Activated T-cell treated with anti-CD3 and anti-CD28 coated beads, Interleukin-2, amount 50 U/mL, for 4 hours (primary cell): ENCODE measurements around the gene APBA1. TPM values are rescaled to one million over a fixed set of nuclear protein-coding genes. Genes with fewer than 3 reads are reported as not detected.
"Not testable (repeated sequence)": the region's sequence is repeated elsewhere in the genome, so short reads cannot be mapped to it uniquely, and the experiment has no call there.

ENCODE experiments used
- ATAC-seq, 2 donors: fragments of 200-7000 bp; cut with Tn5 transposase; one replicate each; pipeline ENCODE4 v1.10.0; 2021
- DNase-seq: peaks from one replicate; pipeline ENCODE4 v3.0.0-alpha.2; 2020
- H3K27me3 Mint-ChIP-seq: one replicate; pipeline ENCODE4 v1.8.0; 2021; ENCODE audit warnings: low read depth, mixed read lengths
- H3K36me3 Mint-ChIP-seq: one replicate; pipeline ENCODE4 v1.8.0; 2022; ENCODE audit warnings: mixed read lengths; ENCODE audit not compliant: insufficient read depth
- H3K4me1 Mint-ChIP-seq: one replicate; pipeline ENCODE4 v1.8.0; 2021; ENCODE audit warnings: low read depth, mixed read lengths
- H3K4me3 Mint-ChIP-seq: one replicate; pipeline ENCODE4 v1.8.0; 2021; ENCODE audit warnings: mild to moderate bottlenecking, moderate library complexity, mixed read lengths
- H3K9me3 Mint-ChIP-seq: one replicate; pipeline ENCODE4 v1.8.0; 2021; ENCODE audit warnings: mixed read lengths
- total RNA-seq, 3 donors: library from RNA; stranded (reverse); gene quantifications; one replicate each; pipeline ENCODE4 v1.2.1, GENCODE V29; 2021

APBA1 gene
- total RNA-seq, 3 donors from 2014 or later = 0.05 to 0.11 (median 0.05) TPM

GRCh38 chr9:69443178-69443577, 229.0 kb downstream of the APBA1 start:
- no peak for ATAC-seq
- no peak for DNase-seq
- Mint-ChIP-seq H3K27me3 (peaks cover 3% of the 10 kb centered on the region), H3K4me3 (no peak overlapping the region), H3K4me1 (peaks cover 17% of the 10 kb centered on the region), H3K9me3 (no peaks in the 10 kb centered on the region), H3K36me3 (no peaks in the 10 kb centered on the region)

- Mint-ChIP-seq H3K27me3 (peaks cover 3% of the 10 kb centered on the region), H3K4me3 (no peak overlapping the region), H3K9me3 (no peaks in the 10 kb centered on the region), H3K4me1 (peaks cover 17% of the 10 kb centered on the region), H3K36me3 (no peaks in the 10 kb centered on the region)
- ATAC-seq (no peak), DNase-seq (no peak)
These were observed 229.7 kb downstream of the APBA1 start for GRCh38 chr9:69442486-69442885.

GRCh38 chr9:69440254-69440955, 231.8 kb downstream of the APBA1 start:
- not testable (repeated sequence) for H3K9me3 Mint-ChIP-seq, DNase-seq, H3K36me3 Mint-ChIP-seq, H3K27me3 Mint-ChIP-seq, ATAC-seq
- peaks cover 17% of the 10 kb centered on the region for H3K4me1 Mint-ChIP-seq
- peak overlapping the region; percentile 43 for H3K4me3 Mint-ChIP-seq

- not testable (repeated sequence) for DNase-seq, H3K36me3 Mint-ChIP-seq, H3K9me3 Mint-ChIP-seq, ATAC-seq, H3K27me3 Mint-ChIP-seq
- Mint-ChIP-seq H3K4me1 (peaks cover 17% of the 10 kb centered on the region), H3K4me3 (peak overlapping the region; percentile 43)
These were observed 232.5 kb downstream of the APBA1 start for GRCh38 chr9:69439654-69440053.

GRCh38 chr9:69433968-69434367, 238.2 kb downstream of the APBA1 start:
- no peak for DNase-seq
- ATAC-seq = no peak
- no peak overlapping the region for H3K4me3 Mint-ChIP-seq
- no peaks in the 10 kb centered on the region for H3K9me3 Mint-ChIP-seq
- H3K4me1 Mint-ChIP-seq = no peaks in the 10 kb centered on the region
- no peaks in the 10 kb centered on the region for H3K36me3 Mint-ChIP-seq
- H3K27me3 Mint-ChIP-seq = no peaks in the 10 kb centered on the region

GRCh38 chr9:69433392-69433791, 238.8 kb downstream of the APBA1 start:
- no peaks in the 10 kb centered on the region for H3K27me3 Mint-ChIP-seq
- H3K9me3 Mint-ChIP-seq = no peaks in the 10 kb centered on the region
- H3K4me3 Mint-ChIP-seq = no peak overlapping the region
- DNase-seq (no peak), ATAC-seq (no peak)
- H3K36me3 Mint-ChIP-seq = no peaks in the 10 kb centered on the region
- no peaks in the 10 kb centered on the region for H3K4me1 Mint-ChIP-seq

- Mint-ChIP-seq H3K4me3 (no peak overlapping the region), H3K9me3 (no peaks in the 10 kb centered on the region), H3K27me3 (no peaks in the 10 kb centered on the region), H3K4me1 (no peaks in the 10 kb centered on the region), H3K36me3 (no peaks in the 10 kb centered on the region)
- DNase-seq = no peak
- no peak for ATAC-seq
These were observed 239.5 kb downstream of the APBA1 start for GRCh38 chr9:69432623-69433022.

- H3K4me1 Mint-ChIP-seq = no peaks in the 10 kb centered on the region
- H3K4me3 Mint-ChIP-seq = no peak overlapping the region
- no peaks in the 10 kb centered on the region for H3K27me3 Mint-ChIP-seq
- H3K36me3 Mint-ChIP-seq = no peaks in the 10 kb centered on the region
- H3K9me3 Mint-ChIP-seq = no peaks in the 10 kb centered on the region
- peak in 1 of 2 donors; percentile 41 for ATAC-seq
- DNase-seq = no peak
These were observed 240.4 kb downstream of the APBA1 start for GRCh38 chr9:69431777-69432176.

- H3K4me3 Mint-ChIP-seq = no peak overlapping the region
- no peaks in the 10 kb centered on the region for H3K27me3 Mint-ChIP-seq
- H3K36me3 Mint-ChIP-seq = no peaks in the 10 kb centered on the region
- no peaks in the 10 kb centered on the region for H3K4me1 Mint-ChIP-seq
- no peak for ATAC-seq
- H3K9me3 Mint-ChIP-seq = no peaks in the 10 kb centered on the region
- no peak for DNase-seq
These were observed 241.0 kb downstream of the APBA1 start for GRCh38 chr9:69431203-69431602.

- H3K27me3 Mint-ChIP-seq = no peaks in the 10 kb centered on the region
- H3K4me1 Mint-ChIP-seq = no peaks in the 10 kb centered on the region
- H3K4me3 Mint-ChIP-seq = no peak overlapping the region
- H3K36me3 Mint-ChIP-seq = no peaks in the 10 kb centered on the region
- DNase-seq (no peak), ATAC-seq (no peak)
- H3K9me3 Mint-ChIP-seq = no peaks in the 10 kb centered on the region
These were observed 242.0 kb downstream of the APBA1 start for GRCh38 chr9:69430206-69430605.

GRCh38 chr9:69429281-69429680, 242.9 kb downstream of the APBA1 start:
- no peaks in the 10 kb centered on the region for H3K4me1 Mint-ChIP-seq
- H3K4me3 Mint-ChIP-seq = no peak overlapping the region
- DNase-seq (no peak), ATAC-seq (no peak)
- H3K27me3 Mint-ChIP-seq = no peaks in the 10 kb centered on the region
- no peaks in the 10 kb centered on the region for H3K9me3 Mint-ChIP-seq
- no peaks in the 10 kb centered on the region for H3K36me3 Mint-ChIP-seq

- H3K4me3 Mint-ChIP-seq = no peak overlapping the region
- no peaks in the 10 kb centered on the region for H3K27me3 Mint-ChIP-seq
- no peak for ATAC-seq
- no peaks in the 10 kb centered on the region for H3K4me1 Mint-ChIP-seq
- H3K36me3 Mint-ChIP-seq = no peaks in the 10 kb centered on the region
- no peak for DNase-seq
- no peaks in the 10 kb centered on the region for H3K9me3 Mint-ChIP-seq
These were observed 244.0 kb downstream of the APBA1 start for GRCh38 chr9:69428017-69428785.

GRCh38 chr9:69427286-69427685, 244.9 kb downstream of the APBA1 start:
- DNase-seq (no peak), ATAC-seq (no peak)
- no peaks in the 10 kb centered on the region for H3K9me3 Mint-ChIP-seq
- H3K4me1 Mint-ChIP-seq = peaks cover under 1% of the 10 kb centered on the region
- H3K36me3 Mint-ChIP-seq = no peaks in the 10 kb centered on the region
- no peak overlapping the region for H3K4me3 Mint-ChIP-seq
- no peaks in the 10 kb centered on the region for H3K27me3 Mint-ChIP-seq

- Mint-ChIP-seq H3K27me3 (peaks cover 7% of the 10 kb centered on the region), H3K36me3 (no peaks in the 10 kb centered on the region), H3K4me1 (peaks cover 1% of the 10 kb centered on the region), H3K4me3 (no peak overlapping the region), H3K9me3 (no peaks in the 10 kb centered on the region)
- no peak for ATAC-seq
- DNase-seq = no peak
These were observed 246.9 kb downstream of the APBA1 start for GRCh38 chr9:69425136-69425801.
